Measurements from ENCODE around the gene FAM210B.

GRCh38 chr20:56322681-56323080, 36.1 kb upstream of the FAM210B start:
- no peak for TF ChIP-seq POLR2AphosphoS5 (IDR thresholded peaks at IDR 0.05)
- TF ChIP-seq, protein P1, sequence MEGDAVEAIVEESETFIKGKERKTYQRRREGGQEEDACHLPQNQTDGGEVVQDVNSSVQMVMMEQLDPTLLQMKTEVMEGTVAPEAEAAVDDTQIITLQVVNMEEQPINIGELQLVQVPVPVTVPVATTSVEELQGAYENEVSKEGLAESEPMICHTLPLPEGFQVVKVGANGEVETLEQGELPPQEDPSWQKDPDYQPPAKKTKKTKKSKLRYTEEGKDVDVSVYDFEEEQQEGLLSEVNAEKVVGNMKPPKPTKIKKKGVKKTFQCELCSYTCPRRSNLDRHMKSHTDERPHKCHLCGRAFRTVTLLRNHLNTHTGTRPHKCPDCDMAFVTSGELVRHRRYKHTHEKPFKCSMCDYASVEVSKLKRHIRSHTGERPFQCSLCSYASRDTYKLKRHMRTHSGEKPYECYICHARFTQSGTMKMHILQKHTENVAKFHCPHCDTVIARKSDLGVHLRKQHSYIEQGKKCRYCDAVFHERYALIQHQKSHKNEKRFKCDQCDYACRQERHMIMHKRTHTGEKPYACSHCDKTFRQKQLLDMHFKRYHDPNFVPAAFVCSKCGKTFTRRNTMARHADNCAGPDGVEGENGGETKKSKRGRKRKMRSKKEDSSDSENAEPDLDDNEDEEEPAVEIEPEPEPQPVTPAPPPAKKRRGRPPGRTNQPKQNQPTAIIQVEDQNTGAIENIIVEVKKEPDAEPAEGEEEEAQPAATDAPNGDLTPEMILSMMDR (IDR thresholded peaks at IDR 0.05 in 8 of 11, conservative IDR thresholded peaks at IDR 0.05 in 3 of 11): no peak
